Smooth muscle cell (in vitro differentiated cells): ENCODE results near the gene KNOP1. TPM values are rescaled to one million over a fixed set of nuclear protein-coding genes. Genes with fewer than 3 reads are reported as not detected.
"Not testable (repeated sequence)": the region's sequence is repeated elsewhere in the genome, so short reads cannot be mapped to it uniquely, and the experiment has no call there.

Source experiments
- DNase-seq: peaks from one replicate; lab custom pipeline; 2025; ENCODE audit not compliant: unreplicated experiment; lab: John Stamatoyannopoulos, UW
- H2AFZ ChIP-seq: fragments of 200-600 bp; sonication (generic); 2 replicates; pipeline ENCODE4 v1.6.0; 2016; ENCODE audit warnings: antibody characterized with exemption, low read depth, mild to moderate bottlenecking
- H3F3A ChIP-seq: fragments of 200-600 bp; sonication (generic); 2 replicates; pipeline ENCODE4 v1.6.0; 2017; ENCODE audit warnings: antibody characterized with exemption, low read depth
- H3K27ac ChIP-seq: fragments of 200-600 bp; sonication (generic); 2 replicates; pipeline ENCODE4 v1.5.1; 2016; ENCODE audit warnings: low read depth, mild to moderate bottlenecking
- H3K27me3 ChIP-seq: fragments of 200-600 bp; sonication (generic); 2 replicates; pipeline ENCODE4 v1.6.1; 2016; ENCODE audit warnings: low read depth, mild to moderate bottlenecking
- H3K36me3 ChIP-seq: fragments of 200-600 bp; sonication (generic); 2 replicates; pipeline ENCODE4 v1.5.1; 2016; ENCODE audit warnings: low read depth
- H3K4me1 ChIP-seq: fragments of 200-600 bp; sonication (generic); 2 replicates; pipeline ENCODE4 v1.5.1; 2016; ENCODE audit warnings: low read depth
- H3K4me2 ChIP-seq: fragments of 200-600 bp; sonication (generic); 2 replicates; pipeline ENCODE4 v1.6.0; 2016; ENCODE audit warnings: mild to moderate bottlenecking
- H3K4me3 ChIP-seq: fragments of 200-600 bp; sonication (generic); 2 replicates; pipeline ENCODE4 v1.5.1; 2016; ENCODE audit warnings: mild to moderate bottlenecking
- H3K79me2 ChIP-seq: fragments of 200-600 bp; sonication (generic); 2 replicates; pipeline ENCODE4 v1.6.0; 2016; ENCODE audit warnings: low read depth, mild to moderate bottlenecking
- H3K9ac ChIP-seq: fragments of 200-600 bp; sonication (generic); 2 replicates; pipeline ENCODE4 v1.6.0; 2016; ENCODE audit warnings: low read depth
- H3K9me3 ChIP-seq: fragments of 200-600 bp; sonication (generic); replicated peaks from 2 replicates; pipeline ENCODE4 v1.5.1; 2016; ENCODE audit warnings: low read depth
- H4K20me1 ChIP-seq: fragments of 200-600 bp; sonication (generic); 2 replicates; pipeline ENCODE4 v1.6.0; 2016; ENCODE audit warnings: low read depth
- CTCF ChIP-seq: fragments of 200-600 bp; sonication (generic); IDR thresholded peaks from 2 replicates; pipeline ENCODE4 v1.5.1; 2017; ENCODE audit warnings: borderline replicate concordance, mild to moderate bottlenecking, antibody characterized with exemption; ENCODE audit not compliant: insufficient read depth, poor library complexity, severe bottlenecking
- WGBS: methylation state at CpG from one replicate; pipeline ENCODE4 v1.1.7; 2016; ENCODE audit warnings: low lambda C conversion rate; 5-methylcytosine and 5-hydroxymethylcytosine counted together
- polyA plus RNA-seq: library from polyadenylated mRNA; unstranded; fragments of >200 nt; fragmentation: Nextera tagmentation; extraction: Ambion mirVana; gene quantifications from 2 replicates; pipeline ENCODE4 v1.2.1, GENCODE V29; 2016
- total RNA-seq: library from RNA; depleted of rRNA; stranded (reverse); fragments of >200 nt; gene quantifications from 2 replicates; pipeline ENCODE4 v1.2.3, GENCODE V29; 2014

Gene KNOP1
- total and polyA plus RNA-seq, 2 experiments from 2014 or later, result 31.0 to 32.6 TPM

DNA sequence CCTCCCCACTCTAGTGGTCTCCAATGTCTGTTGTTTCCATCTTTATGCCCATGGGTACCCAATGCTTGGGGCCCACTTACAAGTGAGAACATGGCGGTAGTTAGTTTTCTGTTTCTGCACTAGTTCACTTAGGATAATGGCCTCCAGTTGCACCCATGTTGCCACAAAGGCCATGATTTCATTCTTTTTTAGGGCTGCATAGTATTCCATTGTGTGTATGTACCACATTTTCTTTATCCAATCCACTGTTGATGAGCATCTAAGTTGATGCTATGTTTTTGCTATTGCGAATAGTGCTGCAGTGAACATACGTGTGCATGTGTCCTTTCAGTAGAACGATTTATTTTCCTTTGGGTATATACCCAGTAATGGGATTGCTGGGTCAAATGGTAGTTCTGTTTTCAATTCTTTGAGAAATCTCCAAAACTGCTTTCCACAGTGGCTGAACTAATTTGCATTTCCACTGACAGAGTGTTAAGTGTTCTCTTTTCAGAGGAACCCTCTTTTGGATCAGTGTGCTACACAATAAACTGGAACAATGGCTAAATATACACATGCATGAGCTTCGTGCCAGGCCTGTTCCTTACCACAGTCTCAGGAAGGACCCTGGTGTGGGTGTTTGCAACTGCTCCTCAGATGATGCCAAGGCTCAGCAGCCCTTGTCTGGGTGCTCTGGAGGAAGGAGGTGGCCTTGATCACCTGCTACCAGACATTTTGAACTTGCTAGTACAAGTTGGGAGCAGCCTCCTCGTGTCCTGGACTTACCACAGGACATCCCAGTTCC, 34.4 kb downstream of the KNOP1 start:
- DNase-seq, result no peak
- Histone ChIP-seq H3K27ac (no peak overlapping the region), H3K9ac (no peak overlapping the region), H2AFZ (no peak overlapping the region), H3K4me2 (no peak overlapping the region), H3K4me3 (no peak overlapping the region), H3K9me3 (no peaks in the 10 kb centered on the region), H3K36me3 (peaks cover 13% of the 10 kb centered on the region), H3K4me1 (no peaks in the 10 kb centered on the region), H3K27me3 (no peaks in the 10 kb centered on the region), H3F3A (no peaks in the 10 kb centered on the region), H3K79me2 (no peaks in the 10 kb centered on the region), H4K20me1 (no peaks in the 10 kb centered on the region)
- WGBS, result 95% methylated on average over 6 of the region's 6 CpGs
- TF ChIP-seq CTCF, result no peak

DNA sequence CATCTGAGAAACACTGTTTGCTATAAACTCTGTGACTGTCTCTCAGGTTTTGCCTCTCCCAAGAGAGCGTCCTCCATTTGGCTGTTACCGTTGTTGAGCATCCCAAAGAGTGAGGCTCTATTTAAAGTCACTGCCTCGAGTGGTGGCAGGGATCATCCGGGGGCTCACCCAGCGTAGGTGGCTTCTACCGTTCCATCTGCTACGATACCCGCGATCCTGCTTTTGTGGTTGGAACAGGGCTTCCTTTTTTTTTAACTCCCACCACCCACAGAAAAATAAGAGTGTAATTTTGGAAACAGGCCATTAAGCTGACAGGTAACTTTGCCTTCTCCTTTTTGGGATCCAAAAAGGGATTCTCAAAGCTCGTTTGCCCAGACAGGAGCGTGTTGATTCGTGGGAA, 36.4 kb downstream of the KNOP1 start:
- Histone ChIP-seq H3K36me3 (peaks cover 13% of the 10 kb centered on the region), H3K27me3 (no peaks in the 10 kb centered on the region), H3K9ac (no peak overlapping the region), H3K4me3 (no peak overlapping the region), H3K9me3 (no peaks in the 10 kb centered on the region), H3K4me2 (no peak overlapping the region), H3K79me2 (no peaks in the 10 kb centered on the region), H3F3A (no peaks in the 10 kb centered on the region), H3K27ac (no peak overlapping the region), H3K4me1 (no peaks in the 10 kb centered on the region), H4K20me1 (no peaks in the 10 kb centered on the region), H2AFZ (no peak overlapping the region)
- 97% methylated on average over 12 of the region's 12 CpGs for WGBS
- no peak for TF ChIP-seq CTCF
- DNase-seq, result no peak

DNA sequence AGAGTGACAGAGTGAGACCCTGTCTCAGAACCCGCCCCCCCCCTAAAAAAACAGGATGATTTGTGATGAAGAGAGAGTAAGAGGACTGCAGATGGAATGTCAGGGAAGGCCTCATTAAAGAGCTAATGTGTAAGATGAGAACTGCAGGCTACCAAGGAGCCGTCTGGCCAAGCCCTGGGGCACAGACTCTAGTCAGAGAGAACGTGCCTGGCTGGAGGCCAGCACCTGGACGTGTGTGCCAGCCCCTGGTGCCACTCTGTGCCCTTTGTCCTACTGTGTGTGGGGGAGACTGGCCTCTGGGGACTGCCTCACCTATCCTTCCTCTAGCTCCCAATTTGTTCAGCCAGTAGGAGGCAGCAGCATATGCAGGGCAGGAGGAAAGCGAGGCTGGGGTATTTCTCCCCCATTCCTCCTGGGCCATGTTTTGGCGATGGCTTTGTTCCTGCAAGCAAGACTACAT, 37.1 kb downstream of the KNOP1 start:
- DNase-seq, result no peak
- no peaks in the 10 kb centered on the region for H3K79me2 ChIP-seq
- 90% methylated on average over 6 of the region's 6 CpGs for WGBS
- H3K4me3 ChIP-seq, result no peak overlapping the region
- no peaks in the 10 kb centered on the region for H3K27me3 ChIP-seq
- no peak overlapping the region for H3K4me2 ChIP-seq
- no peaks in the 10 kb centered on the region for H4K20me1 ChIP-seq
- H2AFZ ChIP-seq, result no peak overlapping the region
- TF ChIP-seq CTCF, result no peak
- no peaks in the 10 kb centered on the region for H3K9me3 ChIP-seq
- H3K9ac ChIP-seq, result no peak overlapping the region
- peaks cover 13% of the 10 kb centered on the region for H3K36me3 ChIP-seq
- H3K27ac ChIP-seq, result no peak overlapping the region
- H3K4me1 ChIP-seq, result no peaks in the 10 kb centered on the region
- H3F3A ChIP-seq, result no peaks in the 10 kb centered on the region

DNA sequence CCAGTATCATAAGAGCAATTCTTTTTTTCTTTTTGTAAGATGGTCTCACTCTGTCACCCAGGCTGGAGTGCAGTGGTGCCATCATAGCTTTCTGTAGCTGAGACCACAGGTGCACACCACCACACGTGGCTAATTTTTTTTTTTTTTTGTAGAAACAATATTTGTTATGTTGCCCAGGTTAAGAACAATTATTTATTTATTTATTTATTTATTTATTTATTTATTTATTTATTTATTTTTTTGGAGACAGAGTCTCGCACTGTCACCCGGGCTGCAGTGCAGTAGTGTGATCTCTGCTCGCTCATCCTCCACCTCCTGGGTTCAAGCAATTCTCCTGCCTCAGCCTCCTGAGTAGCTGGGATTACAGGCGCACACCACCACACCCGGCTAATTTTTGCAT, 38.7 kb downstream of the KNOP1 start:
- H3K79me2 ChIP-seq, result not testable (repeated sequence)
- 98% methylated on average over 6 of the region's 6 CpGs for WGBS

More for the DNA sequence above, 38.7 kb downstream of the KNOP1 start:
- H3K4me2 ChIP-seq, H3K9me3 ChIP-seq, H3F3A ChIP-seq, H3K27me3 ChIP-seq, H3K36me3 ChIP-seq, H2AFZ ChIP-seq, H3K9ac ChIP-seq, H4K20me1 ChIP-seq, H3K27ac ChIP-seq, H3K4me3 ChIP-seq, H3K4me1 ChIP-seq, DNase-seq: not testable (repeated sequence)
